Karpas-422 (cell line): ENCODE measurements around the gene PITPNC1. TPM values are rescaled to one million over a fixed set of nuclear protein-coding genes. Genes with fewer than 3 reads are reported as not detected.

Source experiments
- DNase-seq: peaks from one replicate; pipeline ENCODE4 v3.0.0-alpha.2; 2015
- H2AFZ ChIP-seq: fragments of 200-600 bp; sonication (generic); 2 replicates; pipeline ENCODE4 v1.6.1; 2014; ENCODE audit warnings: antibody characterized with exemption, low read length, mixed read lengths
- H3K27ac ChIP-seq: fragments of 200-600 bp; sonication (generic); 2 replicates; pipeline ENCODE4 v1.5.1; 2014; ENCODE audit warnings: mild to moderate bottlenecking, low read length, moderate library complexity
- H3K27me3 ChIP-seq: fragments of 200-600 bp; sonication (generic); 2 replicates; pipeline ENCODE4 v1.6.1; 2014; ENCODE audit warnings: low read length, mixed read lengths
- H3K36me3 ChIP-seq: fragments of 200-600 bp; sonication (generic); 2 replicates; pipeline ENCODE4 v1.6.1; 2014; ENCODE audit warnings: low read length, mixed read lengths; ENCODE audit not compliant: insufficient read depth
- H3K4me1 ChIP-seq: fragments of 200-600 bp; sonication (generic); 2 replicates; pipeline ENCODE4 v1.6.1; 2014; ENCODE audit warnings: mild to moderate bottlenecking, low read length, mixed read lengths
- H3K4me2 ChIP-seq: fragments of 200-600 bp; sonication (generic); 2 replicates; pipeline ENCODE4 v1.6.1; 2014; ENCODE audit warnings: low read length, low read depth, mild to moderate bottlenecking; ENCODE audit not compliant: poor library complexity, severe bottlenecking
- H3K4me3 ChIP-seq: fragments of 200-600 bp; sonication (generic); 2 replicates; pipeline ENCODE4 v1.5.1; 2014; ENCODE audit warnings: mild to moderate bottlenecking, antibody characterized with exemption, low read length, mixed read lengths
- H3K79me2 ChIP-seq: fragments of 200-600 bp; sonication (generic); 2 replicates; pipeline ENCODE4 v1.6.1; 2014; ENCODE audit warnings: mild to moderate bottlenecking, low read length, mixed read lengths
- H3K9ac ChIP-seq: fragments of 200-600 bp; sonication (generic); 2 replicates; pipeline ENCODE4 v1.6.0; 2014; ENCODE audit warnings: low read length
- H3K9me2 ChIP-seq: fragments of 200-600 bp; sonication (generic), shearing (Covaris generic); replicated peaks from 2 replicates; pipeline ENCODE4 v1.6.0; 2014; ENCODE audit warnings: mild to moderate bottlenecking, low read length, moderate library complexity; ENCODE audit not compliant: insufficient read depth
- H3K9me3 ChIP-seq: fragments of 300-700, 200-600 bp; sonication (generic); 2 replicates; pipeline ENCODE4 v1.6.1; 2014; ENCODE audit warnings: low read length, mixed read lengths
- H4K20me1 ChIP-seq: fragments of 200-600 bp; sonication (generic); 2 replicates; pipeline ENCODE4 v1.6.1; 2014; ENCODE audit warnings: mild to moderate bottlenecking, antibody characterized with exemption, low read length, low read depth; ENCODE audit not compliant: insufficient read depth
- total RNA-seq: library from RNA; depleted of rRNA; stranded (reverse); fragments of >200 nt; shearing (Covaris generic); gene quantifications from 2 replicates; pipeline ENCODE4 v1.2.3, GENCODE V29; 2014; ENCODE audit warnings: low replicate concordance

Gene PITPNC1
- total RNA-seq, 1 experiment from 2014 or later: 3.8 TPM

- Histone ChIP-seq H3K36me3 (no peaks in the 10 kb centered on the region), H3K79me2 (no peaks in the 10 kb centered on the region)
Measured at GRCh38 chr17:67562005-67562404, 184.9 kb downstream of the PITPNC1 start.

GRCh38 chr17:67563692-67564228 lies 186.7 kb downstream of the PITPNC1 start:
- Histone ChIP-seq H3K9ac (no peak overlapping the region), H3K4me3 (no peak overlapping the region), H3K9me2 (no peaks in the 10 kb centered on the region), H3K27ac (no peak overlapping the region), H3K9me3 (no peaks in the 10 kb centered on the region), H3K36me3 (no peaks in the 10 kb centered on the region), H2AFZ (no peak overlapping the region), H3K4me1 (peaks cover 2% of the 10 kb centered on the region; the same call in 1 of the 2 replicates), H3K27me3 (no peaks in the 10 kb centered on the region), H3K79me2 (no peaks in the 10 kb centered on the region), H3K4me2 (no peak overlapping the region), H4K20me1 (no peaks in the 10 kb centered on the region)
- DNase-seq: no peak

More at GRCh38 chr17:67562005-67562404, 184.9 kb downstream of the PITPNC1 start:
- no peaks in the 10 kb centered on the region for H3K27me3 ChIP-seq
- H3K9me3 ChIP-seq: no peaks in the 10 kb centered on the region
- H3K27ac ChIP-seq: no peak overlapping the region
- no peak overlapping the region for H2AFZ ChIP-seq
- H3K4me3 ChIP-seq: no peak overlapping the region
- no peaks in the 10 kb centered on the region for H3K4me1 ChIP-seq
- no peak for DNase-seq
- no peaks in the 10 kb centered on the region for H4K20me1 ChIP-seq
- H3K9ac ChIP-seq: no peak overlapping the region
- H3K9me2 ChIP-seq: no peaks in the 10 kb centered on the region
- H3K4me2 ChIP-seq: no peak overlapping the region

- H3K4me2 ChIP-seq: no peak overlapping the region
- H3K9ac ChIP-seq: no peak overlapping the region
- H2AFZ ChIP-seq: no peak overlapping the region
- DNase-seq: no peak
- H3K9me2 ChIP-seq: no peaks in the 10 kb centered on the region
- H3K4me1 ChIP-seq: peaks cover 13% of the 10 kb centered on the region
- no peaks in the 10 kb centered on the region for H3K36me3 ChIP-seq
- no peak overlapping the region for H3K27ac ChIP-seq
- no peaks in the 10 kb centered on the region for H3K79me2 ChIP-seq
- no peaks in the 10 kb centered on the region for H3K9me3 ChIP-seq
- H3K27me3 ChIP-seq: no peaks in the 10 kb centered on the region
- H3K4me3 ChIP-seq: no peak overlapping the region
- no peaks in the 10 kb centered on the region for H4K20me1 ChIP-seq
Measured at GRCh38 chr17:67565068-67565467, 188.0 kb downstream of the PITPNC1 start.

GRCh38 chr17:67566656-67567055 lies 189.6 kb downstream of the PITPNC1 start:
- Histone ChIP-seq H3K27me3 (no peaks in the 10 kb centered on the region), H3K9me3 (no peaks in the 10 kb centered on the region), H3K79me2 (no peaks in the 10 kb centered on the region), H3K27ac (no peak overlapping the region), H3K4me1 (peaks cover 13% of the 10 kb centered on the region), H3K36me3 (no peaks in the 10 kb centered on the region), H3K9me2 (no peaks in the 10 kb centered on the region), H2AFZ (no peak overlapping the region), H3K4me2 (no peak overlapping the region), H3K4me3 (no peak overlapping the region), H3K9ac (no peak overlapping the region), H4K20me1 (no peaks in the 10 kb centered on the region)
- no peak for DNase-seq

DNA sequence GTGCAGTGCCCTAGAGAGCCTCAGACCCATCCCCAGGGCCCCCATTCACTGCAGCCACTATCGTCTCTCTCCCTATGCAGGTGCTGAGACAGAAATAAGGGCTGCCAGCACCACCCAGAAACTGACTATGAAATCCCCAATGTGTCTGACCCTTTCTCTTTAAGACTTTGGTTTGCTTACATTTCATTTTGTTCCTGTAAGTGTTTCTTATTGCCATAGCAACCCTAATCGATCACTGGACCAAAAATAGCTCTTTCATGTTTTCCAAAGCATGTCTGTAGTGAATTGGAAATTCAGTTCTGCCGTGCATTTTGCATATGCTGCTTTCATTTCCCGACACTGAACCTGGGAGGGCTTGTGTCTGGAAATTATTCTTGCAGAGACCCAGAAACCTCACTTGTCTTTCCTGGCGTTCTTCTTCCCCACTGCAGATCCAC lies 192.0 kb downstream of the PITPNC1 start:
- Histone ChIP-seq H3K4me2 (no peak overlapping the region), H3K9me2 (no peaks in the 10 kb centered on the region), H2AFZ (no peak overlapping the region), H4K20me1 (no peaks in the 10 kb centered on the region), H3K36me3 (no peaks in the 10 kb centered on the region), H3K4me3 (no peak overlapping the region), H3K9me3 (no peaks in the 10 kb centered on the region), H3K9ac (no peak overlapping the region), H3K79me2 (no peaks in the 10 kb centered on the region), H3K4me1 (peaks cover 13% of the 10 kb centered on the region), H3K27me3 (no peaks in the 10 kb centered on the region), H3K27ac (no peak overlapping the region)
- no peak for DNase-seq

DNA sequence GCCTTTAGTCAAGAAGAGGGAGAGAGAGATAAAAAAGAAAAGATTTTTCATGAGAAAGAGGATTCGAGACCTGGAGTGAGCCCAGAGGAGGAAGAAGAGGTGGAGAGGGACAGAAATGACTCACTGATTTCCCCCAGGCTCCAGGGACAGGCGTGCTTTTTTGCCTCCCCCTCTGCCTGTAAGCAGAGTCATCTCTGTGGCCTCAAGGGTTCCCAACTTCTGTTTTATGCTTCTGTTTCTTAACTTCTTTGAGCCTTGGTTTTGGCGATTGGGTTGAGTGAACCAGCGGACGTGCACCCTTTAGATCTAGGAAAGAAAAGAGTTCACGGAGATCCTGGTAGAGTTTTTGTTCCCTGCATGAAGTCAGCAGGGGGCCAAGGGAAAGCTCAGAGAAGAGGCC lies 192.8 kb downstream of the PITPNC1 start:
- DNase-seq: no peak
- H3K9me3 ChIP-seq: no peaks in the 10 kb centered on the region
- H3K79me2 ChIP-seq: no peaks in the 10 kb centered on the region
- no peak overlapping the region for H2AFZ ChIP-seq
- no peak overlapping the region for H3K9ac ChIP-seq
- no peaks in the 10 kb centered on the region for H3K36me3 ChIP-seq
- H3K4me2 ChIP-seq: no peak overlapping the region
- H4K20me1 ChIP-seq: no peaks in the 10 kb centered on the region
- H3K27me3 ChIP-seq: no peaks in the 10 kb centered on the region
- H3K4me3 ChIP-seq: no peak overlapping the region
- no peaks in the 10 kb centered on the region for H3K9me2 ChIP-seq
- H3K27ac ChIP-seq: no peak overlapping the region
- H3K4me1 ChIP-seq: peaks cover 22% of the 10 kb centered on the region

DNA sequence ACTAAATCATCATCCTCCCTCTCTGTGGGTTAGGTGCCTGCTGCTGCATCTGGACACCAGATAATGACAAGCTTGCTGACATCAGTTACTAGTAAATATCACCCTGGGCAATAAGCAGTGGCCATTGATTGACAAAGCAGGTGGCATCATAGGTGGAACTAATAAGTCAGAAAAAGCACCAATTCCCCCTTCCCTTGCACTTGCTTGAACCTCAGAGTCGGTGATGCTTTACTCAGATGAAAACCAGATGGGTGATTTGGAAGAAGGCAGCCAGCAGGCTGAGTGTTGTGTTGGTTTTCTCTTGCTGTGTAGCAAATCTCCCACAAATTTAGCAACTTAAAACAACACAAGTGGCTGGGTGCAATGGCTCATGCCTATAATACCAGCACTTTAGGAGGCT lies 193.7 kb downstream of the PITPNC1 start:
- Histone ChIP-seq H3K9ac (no peak overlapping the region), H3K27me3 (no peaks in the 10 kb centered on the region), H3K4me3 (no peak overlapping the region), H3K9me2 (no peaks in the 10 kb centered on the region), H2AFZ (no peak overlapping the region), H3K27ac (no peak overlapping the region), H4K20me1 (no peaks in the 10 kb centered on the region), H3K4me1 (peaks cover 29% of the 10 kb centered on the region), H3K36me3 (no peaks in the 10 kb centered on the region), H3K79me2 (no peaks in the 10 kb centered on the region), H3K9me3 (no peaks in the 10 kb centered on the region), H3K4me2 (no peak overlapping the region)
- DNase-seq: no peak

- Histone ChIP-seq H3K4me2 (no peak overlapping the region), H3K27ac (no peak overlapping the region), H4K20me1 (no peaks in the 10 kb centered on the region), H3K9me2 (no peaks in the 10 kb centered on the region), H2AFZ (no peak overlapping the region), H3K4me1 (peaks cover 35% of the 10 kb centered on the region), H3K36me3 (no peaks in the 10 kb centered on the region), H3K27me3 (no peaks in the 10 kb centered on the region), H3K9ac (no peak overlapping the region), H3K79me2 (no peaks in the 10 kb centered on the region), H3K4me3 (no peak overlapping the region), H3K9me3 (no peaks in the 10 kb centered on the region)
- no peak for DNase-seq
Measured at GRCh38 chr17:67571478-67571877, 194.4 kb downstream of the PITPNC1 start.
